Measurements from ENCODE around the gene SRSF5.

DNA sequence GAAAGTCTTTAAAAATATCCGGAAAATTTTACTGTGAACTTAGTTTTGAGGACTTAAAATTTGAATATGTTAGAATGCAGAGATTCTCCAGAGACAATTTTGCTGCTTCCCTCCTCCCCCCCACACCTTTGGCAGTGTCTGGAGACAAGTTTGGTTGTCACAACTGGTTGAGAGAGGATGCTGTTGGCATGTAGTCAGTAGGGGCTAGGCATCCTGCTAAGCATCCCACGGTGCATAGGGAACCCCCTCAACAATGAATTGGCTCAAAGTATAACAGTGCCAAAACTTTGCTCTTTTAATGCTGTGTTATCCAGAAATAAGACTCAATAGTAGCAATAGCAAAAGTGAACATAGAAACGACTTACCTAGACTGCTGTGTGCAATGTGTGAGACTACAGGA is 3.6 kb downstream of the SRSF5 start:
- TF ChIP-seq, protein P1, sequence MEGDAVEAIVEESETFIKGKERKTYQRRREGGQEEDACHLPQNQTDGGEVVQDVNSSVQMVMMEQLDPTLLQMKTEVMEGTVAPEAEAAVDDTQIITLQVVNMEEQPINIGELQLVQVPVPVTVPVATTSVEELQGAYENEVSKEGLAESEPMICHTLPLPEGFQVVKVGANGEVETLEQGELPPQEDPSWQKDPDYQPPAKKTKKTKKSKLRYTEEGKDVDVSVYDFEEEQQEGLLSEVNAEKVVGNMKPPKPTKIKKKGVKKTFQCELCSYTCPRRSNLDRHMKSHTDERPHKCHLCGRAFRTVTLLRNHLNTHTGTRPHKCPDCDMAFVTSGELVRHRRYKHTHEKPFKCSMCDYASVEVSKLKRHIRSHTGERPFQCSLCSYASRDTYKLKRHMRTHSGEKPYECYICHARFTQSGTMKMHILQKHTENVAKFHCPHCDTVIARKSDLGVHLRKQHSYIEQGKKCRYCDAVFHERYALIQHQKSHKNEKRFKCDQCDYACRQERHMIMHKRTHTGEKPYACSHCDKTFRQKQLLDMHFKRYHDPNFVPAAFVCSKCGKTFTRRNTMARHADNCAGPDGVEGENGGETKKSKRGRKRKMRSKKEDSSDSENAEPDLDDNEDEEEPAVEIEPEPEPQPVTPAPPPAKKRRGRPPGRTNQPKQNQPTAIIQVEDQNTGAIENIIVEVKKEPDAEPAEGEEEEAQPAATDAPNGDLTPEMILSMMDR (IDR thresholded peaks at IDR 0.05), result no peak
- no peak for TF ChIP-seq POLR2A (IDR thresholded peaks at IDR 0.05)
- no peak for TF ChIP-seq EP300 (IDR thresholded peaks at IDR 0.05)
